ENCODE data around the gene ZNF443.
"Not testable (repeated sequence)": the region's sequence is repeated elsewhere in the genome, so short reads cannot be mapped to it uniquely, and the experiment has no call there.

ZNF443 gene

DNA sequence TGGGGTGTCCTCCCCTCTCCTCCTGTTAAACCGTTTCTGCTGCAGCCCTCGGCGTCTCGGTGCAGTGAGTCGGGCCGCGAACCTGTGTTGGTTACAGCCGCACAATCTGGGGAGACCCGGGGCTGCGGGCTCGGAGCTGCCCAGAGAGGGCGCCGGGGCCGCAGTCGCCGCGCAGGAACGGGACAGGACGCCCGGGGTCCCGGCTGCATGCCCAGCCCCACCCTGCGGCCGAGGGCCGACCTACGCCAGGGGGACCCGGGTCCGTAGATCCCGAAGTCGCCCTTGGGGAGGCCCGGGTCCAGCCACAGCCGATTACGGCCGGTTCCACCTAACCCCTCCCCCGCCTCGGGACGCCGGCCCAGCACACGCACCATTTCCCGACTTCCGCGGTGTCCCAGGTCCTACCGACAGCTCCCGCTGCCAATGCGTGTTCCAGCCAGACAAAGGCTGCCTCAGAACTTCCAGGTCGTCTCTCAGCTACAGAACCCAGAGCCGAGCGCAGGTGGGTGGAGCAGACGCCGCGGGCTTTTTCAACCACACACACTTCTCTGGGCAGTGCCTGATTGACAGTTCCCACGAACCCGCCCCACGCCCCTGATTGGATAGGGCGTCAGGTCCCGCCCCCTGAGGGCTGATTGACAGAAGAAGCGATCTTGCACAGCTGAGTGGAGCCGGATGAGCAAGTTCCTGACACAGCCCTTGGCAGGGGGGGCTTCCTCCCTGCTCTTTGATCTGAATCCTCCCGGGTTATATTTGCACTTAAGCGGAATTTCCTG lies at the start of gene ZNF443:
ZNF443 (minus strand) TSS at position 481 of the 776 bp plus-strand sequence; CDS start at position 374, 107 bp downstream.
- DNase-seq, result no peak

- not testable (repeated sequence) for DNase-seq
These were observed 45.5 kb upstream of the ZNF443 start for GRCh38 chr19:12486265-12486783.

GRCh38 chr19:12485571-12485970 lies 44.8 kb upstream of the ZNF443 start:
- no peak for DNase-seq

DNA sequence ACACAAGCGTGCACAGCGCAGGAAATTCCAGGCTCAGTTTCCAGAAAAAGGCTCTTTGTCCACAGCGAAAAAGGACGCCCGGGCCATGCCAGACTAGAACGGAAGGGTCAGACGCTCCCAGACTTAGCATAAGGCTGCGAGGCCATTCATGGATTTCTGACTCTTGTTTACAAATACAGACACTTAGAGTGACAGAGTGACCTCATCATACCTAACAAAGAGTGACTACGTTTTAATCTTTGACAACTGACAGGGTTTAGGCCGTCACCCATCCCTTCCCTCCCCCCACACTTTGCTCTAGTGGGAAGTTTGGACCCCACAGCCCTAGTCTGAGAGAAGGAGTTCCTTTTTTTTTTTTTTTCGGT lies 44.2 kb upstream of the ZNF443 start:
- no peak for DNase-seq

- DNase-seq, result peak; percentile 37
These were observed 43.7 kb upstream of the ZNF443 start, which contains the start of gene ZNF709 for GRCh38 chr19:12484371-12485051. Gene ZNF709, minus strand, starts transcription at chr19:12484816. Its CDS starts 159 bp downstream, at chr19:12484657.

GRCh38 chr19:12484011-12484370 lies 43.2 kb upstream of the ZNF443 start:
- DNase-seq, result no peak

DNA sequence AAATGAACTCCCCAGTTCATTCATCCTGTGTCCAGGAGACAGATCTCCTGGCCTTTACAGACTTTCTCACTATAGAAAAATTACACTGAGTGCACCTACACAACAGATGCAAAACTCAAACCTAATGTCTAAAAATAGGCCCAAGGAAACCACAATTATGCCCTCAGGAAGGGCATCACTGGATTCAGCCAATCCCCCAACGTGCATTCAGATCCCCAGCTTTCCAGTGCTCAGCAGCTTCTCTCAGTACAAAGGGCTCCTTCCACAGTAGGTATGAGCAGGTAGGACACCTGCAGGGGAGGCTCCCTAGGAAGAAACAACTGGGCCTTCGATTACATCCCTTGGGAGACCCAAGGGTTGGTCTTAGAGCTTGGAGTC lies 41.7 kb upstream of the ZNF443 start:
- no peak for DNase-seq

GRCh38 chr19:12481781-12482508 lies 41.1 kb upstream of the ZNF443 start:
- DNase-seq, result no peak

DNA sequence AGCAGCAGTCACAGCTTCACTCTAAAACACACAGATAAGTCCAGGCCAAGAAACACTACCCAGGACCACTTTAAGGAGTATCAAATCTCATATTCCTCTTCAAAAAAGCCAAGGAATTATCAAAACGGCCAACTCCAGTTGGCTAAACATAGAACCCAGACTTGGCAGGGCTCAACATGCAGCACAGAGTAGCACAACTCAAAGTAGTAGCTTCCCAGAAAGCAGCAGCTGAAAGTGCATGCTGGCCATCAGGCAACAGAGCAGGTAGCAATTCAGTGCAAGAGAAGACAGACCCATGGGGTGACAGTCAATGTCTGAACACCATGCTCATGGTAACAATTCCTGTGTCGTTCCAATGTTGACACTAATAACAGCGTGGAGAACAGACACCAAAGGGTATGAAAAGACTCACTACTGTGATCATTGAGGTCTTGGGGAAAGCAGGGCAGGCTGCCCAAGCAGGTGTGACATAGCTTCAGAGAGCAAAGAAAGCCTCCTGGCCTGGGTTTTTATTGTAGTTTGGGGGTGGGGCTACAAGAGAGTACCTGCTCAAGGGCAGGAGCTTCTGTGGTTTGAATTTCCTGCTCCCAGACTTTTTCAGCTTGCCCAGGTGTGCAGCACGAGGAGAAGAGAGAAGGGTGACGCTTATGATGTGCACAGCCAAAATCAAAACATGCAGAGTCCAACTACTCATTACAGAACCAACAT lies 37.6 kb upstream of the ZNF443 start:
- DNase-seq, result no peak

DNA sequence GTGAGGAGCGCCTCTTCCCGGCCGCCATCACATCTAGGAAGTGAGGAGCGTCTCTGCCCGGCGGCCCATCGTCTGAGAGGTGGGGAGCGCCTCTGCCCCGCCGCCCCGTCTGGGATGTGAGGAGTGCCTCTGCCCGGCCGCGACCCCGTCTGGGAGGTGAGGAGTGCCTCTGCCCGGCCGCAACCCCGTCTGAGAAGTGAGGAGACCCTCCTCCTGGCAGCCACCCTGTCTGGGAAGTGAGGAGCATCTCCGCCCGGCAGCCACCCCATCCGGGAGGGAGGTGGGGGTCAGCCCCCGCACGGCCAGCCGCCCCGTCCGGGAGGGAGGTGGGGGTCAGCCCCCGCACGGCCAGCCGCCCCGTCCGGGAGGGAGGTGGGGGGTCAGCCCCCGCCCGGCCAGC lies 26.8 kb upstream of the ZNF443 start:
- DNase-seq, result not testable (repeated sequence)

DNA sequence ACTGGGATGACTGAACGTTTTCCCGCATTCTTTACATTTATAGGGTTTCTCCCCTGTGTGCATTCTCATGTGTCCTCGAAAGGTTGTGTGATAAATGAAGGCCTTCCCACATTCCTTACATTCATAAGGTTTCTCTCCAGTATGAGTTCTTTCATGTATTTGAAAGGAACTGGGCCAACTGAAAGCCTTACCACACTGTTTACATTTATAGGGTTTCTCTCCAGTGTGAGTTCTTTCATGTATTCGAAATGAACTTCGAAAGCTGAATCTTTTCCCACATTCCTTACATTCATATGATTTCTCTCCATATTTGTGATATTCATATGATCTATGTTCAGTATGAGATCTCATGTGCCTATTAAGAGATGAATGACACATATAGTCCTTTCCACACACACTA lies 24.4 kb upstream of the ZNF443 start:
- DNase-seq, result no peak

GRCh38 chr19:12464769-12465168 lies 23.9 kb upstream of the ZNF443 start:
- no peak for DNase-seq

GRCh38 chr19:12464139-12464538 lies 23.3 kb upstream of the ZNF443 start:
- not testable (repeated sequence) for DNase-seq

- DNase-seq, result no peak
These were observed 12.7 kb upstream of the ZNF443 start for GRCh38 chr19:12453495-12453894.

GRCh38 chr19:12450844-12451243 lies 10.0 kb upstream of the ZNF443 start:
- no peak for DNase-seq

DNA sequence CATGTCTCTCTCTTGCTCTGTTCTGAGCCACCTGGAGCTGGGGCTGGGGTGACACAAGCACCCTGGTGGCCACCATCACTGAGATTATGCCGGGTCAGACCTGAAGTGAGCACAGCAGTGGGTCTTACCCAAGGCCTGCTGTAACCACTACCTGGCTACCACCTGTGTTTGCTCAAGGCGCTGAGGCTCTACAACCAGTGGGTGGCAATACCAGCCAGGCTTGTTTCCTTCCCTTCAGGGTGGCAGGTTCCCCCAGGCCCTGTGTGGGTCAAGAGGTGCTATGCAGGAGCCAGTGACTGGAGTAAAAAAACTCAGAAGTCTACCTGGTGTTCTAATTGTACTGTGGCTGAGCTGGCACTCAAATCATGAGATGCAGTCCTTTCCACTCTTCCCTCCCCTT lies 8.0 kb upstream of the ZNF443 start:
- DNase-seq, result no peak

- DNase-seq, result not testable (repeated sequence)
These were observed 908 bp downstream of the ZNF443 start for GRCh38 chr19:12439686-12440540.

DNA sequence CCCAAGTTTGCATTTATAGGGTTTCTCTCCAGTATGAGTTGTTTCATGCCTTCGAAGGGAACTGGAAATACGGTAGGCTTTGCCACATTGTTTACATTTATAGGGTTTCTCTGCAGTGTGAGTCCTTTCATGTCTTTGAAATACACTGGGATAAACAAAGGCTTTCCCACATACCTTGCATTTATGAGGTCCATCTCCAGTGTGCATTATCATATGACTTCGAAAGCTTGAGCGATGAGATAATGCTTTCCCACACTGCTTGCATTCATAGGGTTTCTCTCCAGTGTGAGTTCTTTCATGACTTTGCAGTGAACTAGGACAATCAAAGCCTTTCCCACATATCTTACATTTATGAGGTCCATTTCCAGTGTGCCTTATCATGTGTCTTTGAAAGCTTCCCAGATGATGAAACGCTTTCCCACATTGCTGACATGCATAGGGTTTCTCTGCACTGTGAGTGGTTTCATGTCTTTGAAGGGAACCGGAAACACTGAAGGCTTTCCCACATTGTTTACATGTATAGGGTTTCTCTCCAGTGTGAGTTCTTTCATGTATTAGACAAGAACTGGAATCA lies 10.0 kb downstream of the ZNF443 start:
- not testable (repeated sequence) for DNase-seq

GRCh38 chr19:12425888-12426274 lies 14.9 kb downstream of the ZNF443 start:
- no peak for DNase-seq

DNA sequence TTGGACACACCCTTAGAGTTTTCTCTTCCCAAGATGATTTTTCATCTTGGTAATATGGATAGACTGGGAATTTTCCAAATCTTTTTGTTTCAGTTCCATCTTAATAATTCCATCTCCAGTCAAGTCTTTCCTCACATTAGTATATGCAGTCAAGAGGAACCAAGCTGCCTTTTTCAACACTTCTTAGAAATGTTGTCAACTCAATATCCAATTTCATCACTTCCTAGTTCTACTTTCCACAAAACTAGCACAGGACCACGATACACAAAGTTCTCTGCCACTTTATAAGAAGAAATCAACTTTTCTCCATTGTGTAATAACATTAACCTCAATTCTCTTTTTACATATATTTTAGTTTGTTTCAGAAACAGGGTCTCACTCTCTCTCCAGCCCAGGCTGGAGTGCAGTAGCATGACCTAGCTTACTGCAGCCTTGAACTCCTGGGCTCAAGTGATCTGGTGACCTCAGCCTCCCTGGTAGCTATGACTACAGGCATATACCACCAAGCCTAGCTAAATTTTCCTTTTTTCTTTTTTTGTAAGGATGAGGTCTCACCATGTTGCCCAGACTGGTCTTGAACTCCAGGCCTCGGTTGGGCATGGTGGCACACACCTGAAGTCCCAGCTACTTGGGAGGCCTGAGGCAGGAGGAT lies 15.5 kb downstream of the ZNF443 start:
- DNase-seq, result no peak

DNA sequence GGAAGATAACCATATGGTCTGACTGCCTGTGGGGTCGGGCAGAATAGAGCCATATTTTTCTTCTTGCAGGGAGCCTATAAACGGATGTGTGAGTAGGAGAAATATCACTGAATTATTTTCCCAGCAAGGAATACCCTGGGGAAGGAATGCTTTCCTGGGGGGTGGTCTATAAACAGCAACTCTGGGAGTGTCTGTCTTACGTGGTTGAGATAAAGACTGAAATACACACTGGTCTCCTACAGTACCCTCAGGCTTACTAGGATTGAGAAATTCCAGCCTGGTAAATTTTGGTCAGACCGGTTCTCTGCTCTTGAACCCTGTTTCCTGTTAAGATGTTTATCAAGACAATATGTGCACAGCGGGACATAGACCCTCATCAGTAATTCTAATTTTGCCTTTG lies 23.5 kb downstream of the ZNF443 start:
- not testable (repeated sequence) for DNase-seq
